Measurements from ENCODE around the gene PIK3IP1.

Gene PIK3IP1

GRCh38 chr22:31278626-31279326 is 13.5 kb downstream of the PIK3IP1 start:
- DNase-seq (ENCODE audit: low read depth): no peak

- DNase-seq (ENCODE audit: low read depth): no peak
Observed at GRCh38 chr22:31278151-31278621, 14.1 kb downstream of the PIK3IP1 start.

GRCh38 chr22:31277741-31278140 is 14.5 kb downstream of the PIK3IP1 start:
- DNase-seq (ENCODE audit: low read depth): no peak

DNA sequence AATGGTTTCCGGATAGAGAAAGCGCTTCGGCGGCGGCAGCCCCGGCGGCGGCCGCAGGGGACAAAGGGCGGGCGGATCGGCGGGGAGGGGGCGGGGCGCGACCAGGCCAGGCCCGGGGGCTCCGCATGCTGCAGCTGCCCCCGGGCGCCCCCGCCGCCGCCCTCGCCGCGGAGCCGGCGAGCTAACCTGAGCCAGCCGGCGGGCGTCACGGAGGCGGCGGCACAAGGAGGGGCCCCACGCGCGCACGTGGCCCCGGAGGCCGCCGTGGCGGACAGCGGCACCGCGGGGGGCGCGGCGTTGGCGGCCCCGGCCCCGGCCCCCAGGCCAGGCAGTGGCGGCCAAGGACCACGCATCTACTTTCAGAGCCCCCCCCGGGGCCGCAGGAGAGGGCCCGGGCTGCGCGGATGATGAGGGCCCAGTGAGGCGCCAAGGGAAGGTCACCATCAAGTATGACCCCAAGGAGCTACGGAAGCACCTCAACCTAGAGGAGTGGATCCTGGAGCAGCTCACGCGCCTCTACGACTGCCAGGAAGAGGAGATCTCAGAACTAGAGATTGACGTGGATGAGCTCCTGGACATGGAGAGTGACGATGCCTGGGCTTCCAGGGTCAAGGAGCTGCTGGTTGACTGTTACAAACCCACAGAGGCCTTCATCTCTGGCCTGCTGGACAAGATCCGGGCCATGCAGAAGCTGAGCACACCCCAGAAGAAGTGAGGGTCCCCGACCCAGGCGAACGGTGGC is 15.7 kb downstream of the PIK3IP1 start:
- DNase-seq (ENCODE audit: low read depth): no peak

- DNase-seq (ENCODE audit: low read depth): no peak
Observed at GRCh38 chr22:31275576-31275975, 16.7 kb downstream of the PIK3IP1 start.

- no peak for DNase-seq (ENCODE audit: low read depth)
Observed at GRCh38 chr22:31275018-31275417, 17.3 kb downstream of the PIK3IP1 start.

DNA sequence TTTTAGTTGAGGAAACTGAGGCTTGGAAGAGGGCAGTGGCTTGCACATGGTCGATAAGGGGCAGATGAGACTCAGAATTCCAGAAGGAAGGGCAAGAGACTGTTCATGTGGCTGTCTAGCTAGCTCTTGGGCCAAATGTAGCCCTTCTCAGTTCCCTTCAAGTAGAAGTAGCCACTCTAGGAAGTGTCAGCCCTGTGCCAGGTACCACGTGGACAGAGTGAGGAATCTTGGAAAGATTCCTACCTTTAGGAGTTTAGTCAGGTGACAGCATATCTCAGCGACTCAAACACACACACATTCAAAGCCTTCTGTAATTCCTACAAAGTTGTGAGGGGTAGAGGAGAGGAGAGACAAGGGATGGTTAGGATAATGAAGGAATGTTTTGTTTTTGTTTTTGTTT is 18.3 kb downstream of the PIK3IP1 start:
- no peak for DNase-seq (ENCODE audit: low read depth)

- DNase-seq (ENCODE audit: low read depth): no peak
Observed at GRCh38 chr22:31272522-31273446, 19.5 kb downstream of the PIK3IP1 start.

DNA sequence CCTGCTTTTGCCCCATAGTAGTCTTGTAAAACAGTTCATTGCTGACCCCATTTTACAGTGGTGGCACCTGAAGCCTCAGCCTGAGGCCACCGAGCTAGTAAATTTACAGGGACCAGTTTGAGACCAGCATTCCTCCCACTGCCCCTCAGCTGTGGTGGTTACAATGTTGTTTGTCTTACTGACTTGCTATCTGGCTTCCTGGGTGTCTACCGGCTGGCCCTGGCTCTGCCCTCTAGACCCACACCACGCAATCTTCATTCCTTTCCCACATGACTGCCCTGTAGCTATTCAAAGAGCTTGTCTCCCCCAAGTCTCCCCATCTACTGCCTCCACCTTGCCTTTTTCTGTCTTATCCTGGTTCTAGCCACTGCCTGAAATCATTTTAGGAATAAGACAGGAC is 20.8 kb downstream of the PIK3IP1 start:
- no peak for DNase-seq (ENCODE audit: low read depth)

DNA sequence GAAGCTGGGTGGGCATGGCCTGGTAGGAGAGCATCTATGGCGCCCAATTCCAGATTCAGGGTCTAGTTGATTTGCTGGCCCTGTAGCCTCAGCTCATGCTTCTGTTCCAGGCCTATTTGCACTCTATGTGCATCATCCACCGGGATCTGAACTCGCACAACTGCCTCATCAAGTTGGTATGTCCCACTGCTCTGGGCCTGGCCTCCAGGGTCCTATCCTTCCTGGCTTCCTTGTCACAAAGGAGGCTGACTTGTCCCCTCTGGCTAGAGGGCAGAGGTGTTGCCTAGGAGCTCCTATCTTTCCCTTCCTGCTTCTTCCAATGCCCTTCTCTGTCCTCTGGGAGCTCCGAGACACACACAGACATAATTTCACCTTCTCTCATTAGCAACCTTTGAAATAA is 21.3 kb downstream of the PIK3IP1 start:
- DNase-seq (ENCODE audit: low read depth): no peak

GRCh38 chr22:31269892-31270579 is 22.3 kb downstream of the PIK3IP1 start:
- DNase-seq (ENCODE audit: low read depth): no peak

DNA sequence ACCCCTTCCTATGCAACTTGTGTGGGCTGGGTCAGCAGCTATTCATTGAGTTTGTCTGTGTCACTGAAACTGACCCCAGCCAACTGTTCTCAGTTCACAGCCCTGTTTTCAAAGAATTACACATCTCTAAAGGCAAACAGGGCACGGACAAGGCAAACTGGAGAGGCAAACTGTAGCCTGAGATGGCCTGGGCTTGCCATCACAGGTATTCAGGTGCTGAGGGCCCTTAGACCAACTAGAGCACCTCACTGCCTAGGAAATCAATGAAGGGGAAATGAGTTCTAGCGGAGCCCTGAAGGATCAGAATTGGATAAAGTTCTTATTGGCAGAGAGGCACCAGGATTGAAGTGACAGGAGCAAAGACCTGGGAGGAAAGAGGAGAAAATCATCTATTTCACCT is 24.0 kb downstream of the PIK3IP1 start:
- no peak for DNase-seq (ENCODE audit: low read depth)

- no peak for DNase-seq (ENCODE audit: low read depth)
Observed at GRCh38 chr22:31263896-31264640, 28.2 kb downstream of the PIK3IP1 start.

GRCh38 chr22:31262312-31263133 is 29.8 kb downstream of the PIK3IP1 start:
- no peak for DNase-seq (ENCODE audit: low read depth)

- no peak for DNase-seq (ENCODE audit: low read depth)
Observed at GRCh38 chr22:31260474-31260856, 31.8 kb downstream of the PIK3IP1 start.

GRCh38 chr22:31259798-31260473 is 32.4 kb downstream of the PIK3IP1 start:
- DNase-seq (ENCODE audit: low read depth): no peak

GRCh38 chr22:31253949-31254348 is 38.3 kb downstream of the PIK3IP1 start:
- no peak for DNase-seq (ENCODE audit: low read depth)

DNA sequence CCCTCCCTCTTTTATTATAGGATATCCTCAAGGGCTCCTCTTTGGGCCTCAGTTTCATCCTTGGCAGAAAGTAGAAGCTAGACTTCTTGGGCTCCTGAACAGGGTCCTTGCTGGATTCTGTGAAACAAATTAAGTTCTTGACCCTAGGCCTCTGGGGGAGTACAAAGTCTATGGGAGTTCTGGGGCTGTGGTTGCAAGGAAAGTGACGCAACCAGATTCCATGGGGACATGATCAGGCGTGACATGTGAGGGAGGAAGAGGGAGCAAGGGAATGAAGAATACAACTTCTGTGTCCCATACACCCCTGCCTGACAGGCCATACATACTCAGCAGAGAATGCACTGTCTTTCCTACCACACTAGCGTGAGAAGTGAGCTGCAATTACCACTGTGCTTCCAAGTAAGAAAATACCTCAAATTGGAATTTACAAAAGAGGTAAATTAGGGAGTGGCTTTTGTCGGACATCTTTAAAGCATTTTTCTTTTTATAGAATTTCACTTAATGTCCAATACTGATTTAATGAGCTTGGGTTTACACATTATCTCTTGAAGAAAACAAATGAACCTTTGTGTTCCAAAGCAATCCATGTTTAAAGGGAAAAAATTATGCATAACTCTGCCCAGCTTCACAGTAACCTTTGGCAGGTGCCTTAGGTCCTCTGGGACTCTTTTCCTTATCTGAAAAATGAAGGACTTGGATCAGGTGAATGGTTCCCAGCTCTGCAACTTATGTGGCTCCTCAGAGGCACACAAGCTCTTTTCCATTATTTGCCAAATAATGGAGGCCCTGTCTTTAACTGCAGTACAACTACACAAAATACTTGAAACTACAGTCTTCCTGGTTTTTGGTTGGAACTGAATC is 41.3 kb downstream of the PIK3IP1 start:
- no peak for DNase-seq (ENCODE audit: low read depth)

All from GM04503 (cell line).